HCT116 (cell line): ENCODE results near the gene CPLX4. TPM values are rescaled to one million over a fixed set of nuclear protein-coding genes. Genes with fewer than 3 reads are reported as not detected.

Experiments
- ATAC-seq: fragments of 200-7000 bp; cut with Tn5 transposase; 2 replicates; pipeline ENCODE4 v1.9.1; 2020; ENCODE audit warnings: mild to moderate bottlenecking, moderate library complexity
- BruUV-seq: library from RNA; stranded (reverse); fragments of 400-500 nt; replicated peaks from 2 replicates; lab custom pipeline; 2021; lab: Mats Ljungman, UMichigan
- CTCF ChIA-PET: fragments of 300-600 bp; sonication (Branson Sonifier 250); formaldehyde crosslinking; loops from one replicate; lab custom pipeline; 2021; ENCODE audit warnings: antibody characterized with exemption; lab: Charles Lee
- POLR2A ChIA-PET: fragments of 300-600, 350-600 bp; sonication (Branson Sonifier 250); formaldehyde crosslinking; loops from one replicate; lab custom pipeline; 2021; ENCODE audit warnings: antibody characterized with exemption; lab: Charles Lee
- RAD21 ChIA-PET, 2 experiments: fragments of 300-600 bp; sonication (Branson Sonifier 250); formaldehyde crosslinking; loops; one replicate each; lab custom pipeline; 2023; ENCODE audit warnings: low total read pairs in 2 of 2; ENCODE audit not compliant: uncharacterized antibody in 2 of 2, unreplicated experiment in 2 of 2, low non-redundant PET in 1 of 2; lab: Charles Lee
- DNase-seq: peaks from one replicate; pipeline ENCODE4 v3.0.0-alpha.2; 2010; ENCODE audit warnings: low read depth, low spot score
- H2AFZ ChIP-seq: fragments of 200-600 bp; shearing (Covaris generic), sonication (generic); 2 replicates; pipeline ENCODE4 v1.6.1; 2017; ENCODE audit warnings: low read depth, mixed run types, mixed read lengths, antibody characterized with exemption, low read length; ENCODE audit not compliant: poor library complexity, severe bottlenecking
- H3K27ac ChIP-seq: 2 replicates; pipeline ENCODE4 v1.5.1; 2012; ENCODE audit warnings: low read depth, low read length
- H3K27me3 ChIP-seq: fragments of 200-600 bp; sonication (generic); 2 replicates; pipeline ENCODE4 v1.6.1; 2016; ENCODE audit warnings: mixed run types, low read length, mixed read lengths; ENCODE audit not compliant: insufficient read depth
- H3K36me3 ChIP-seq, 2 experiments: fragments of 200-500 bp in 1 of 2; fragments of 200-600 bp in 1 of 2; sonication (Bioruptor generic) in 1 of 2; sonication (generic) in 1 of 2; 2 replicates each; pipeline versions ENCODE4 v1.5.1 to v1.6.1; 2014 to 2016; ENCODE audit warnings: low read length in 2 of 2, inconsistent platforms in 1 of 2, mixed read lengths in 1 of 2, mixed run types in 1 of 2; ENCODE audit not compliant: insufficient read depth in 2 of 2, control insufficient read depth in 1 of 2
- H3K4me1 ChIP-seq, 2 experiments: fragments of 200-600 bp in 1 of 2; sonication (generic) in 1 of 2; 2 replicates each; pipeline versions ENCODE4 v1.5.1 to v1.6.1; 2012 to 2017; ENCODE audit warnings: low read length in 2 of 2, inconsistent platforms in 1 of 2, mild to moderate bottlenecking in 1 of 2, mixed read lengths in 1 of 2, mixed run types in 1 of 2, moderate library complexity in 1 of 2; ENCODE audit not compliant: insufficient read depth in 2 of 2, control insufficient read depth in 1 of 2
- H3K4me2 ChIP-seq: fragments of 200-600 bp; sonication (generic); 2 replicates; pipeline ENCODE4 v1.6.1; 2017; ENCODE audit warnings: mixed run types, low read length, mixed read lengths
- H3K4me3 ChIP-seq, 2 experiments: fragments of 200-600 bp in 1 of 2; sonication (generic) in 1 of 2; replicated peaks in 1 of 2; 2 replicates each; pipeline ENCODE4 v1.5.1; 2011 to 2016; ENCODE audit warnings: low read length in 2 of 2, control low read depth in 1 of 2, low read depth in 1 of 2, mild to moderate bottlenecking in 1 of 2, mixed read lengths in 1 of 2, mixed run types in 1 of 2
- H3K79me2 ChIP-seq: fragments of 200-600 bp; sonication (generic); 2 replicates; pipeline ENCODE4 v1.6.1; 2017; ENCODE audit warnings: mild to moderate bottlenecking, mixed run types, low read length, moderate library complexity, mixed read lengths; ENCODE audit not compliant: insufficient read depth
- H3K9ac ChIP-seq: fragments of 200-600 bp; sonication (generic); 2 replicates; pipeline ENCODE4 v1.6.1; 2016; ENCODE audit warnings: low read length, mixed read lengths
- H3K9me2 ChIP-seq: fragments of 200-600 bp; sonication (generic), shearing (Covaris generic); 2 replicates; pipeline ENCODE4 v1.6.1; 2017; ENCODE audit warnings: mixed run types, mild to moderate bottlenecking, moderate library complexity; ENCODE audit not compliant: insufficient read depth
- H3K9me3 ChIP-seq, 2 experiments: fragments of 200-500 bp in 1 of 2; fragments of 200-600 bp in 1 of 2; sonication (Bioruptor generic) in 1 of 2; sonication (generic) in 1 of 2; 2 replicates each; pipeline ENCODE4 v1.6.1; 2014 to 2017; ENCODE audit warnings: low read length in 2 of 2, mixed read lengths in 2 of 2, inconsistent platforms in 1 of 2, low read depth in 1 of 2, mild to moderate bottlenecking in 1 of 2, mixed run types in 1 of 2, moderate library complexity in 1 of 2; ENCODE audit not compliant: control insufficient read depth in 1 of 2, insufficient read depth in 1 of 2
- H4K20me1 ChIP-seq: fragments of 200-600 bp; sonication (generic), shearing (Covaris generic); 2 replicates; pipeline ENCODE4 v1.6.1; 2017; ENCODE audit warnings: mixed run types, mild to moderate bottlenecking, moderate library complexity; ENCODE audit not compliant: insufficient read depth
- CEBPB ChIP-seq: IDR thresholded peaks from 2 replicates; pipeline ENCODE4 v1.6.1; 2012; ENCODE audit warnings: low read depth
- EZH2phosphoT487 ChIP-seq: fragments of 200-600 bp; IDR thresholded peaks from 2 replicates; pipeline ENCODE4 v1.6.1; 2018; ENCODE audit warnings: antibody characterized with exemption, borderline replicate concordance
- FOSL1 ChIP-seq: IDR thresholded peaks from 2 replicates; pipeline ENCODE4 v1.6.1; 2012; ENCODE audit warnings: low read depth
- RAD21 ChIP-seq: IDR thresholded peaks from 2 replicates; pipeline ENCODE4 v1.6.1; 2012; ENCODE audit warnings: low read depth, mild to moderate bottlenecking
- SRF ChIP-seq: IDR thresholded peaks from 2 replicates; pipeline ENCODE4 v1.6.1; 2012; ENCODE audit warnings: low read depth
- YY1 ChIP-seq: IDR thresholded peaks from 2 replicates; pipeline ENCODE4 v1.6.1; 2011; ENCODE audit warnings: low read length, low read depth, moderate library complexity, mild to moderate bottlenecking; ENCODE audit not compliant: insufficient replicate concordance; ENCODE audit errors: extremely low read depth
- intact Hi-C: fragments of 100-400 bp; cut with micrococcal nuclease; formaldehyde crosslinking; loops from 2 replicates; pipeline ENCODE4 v1.10.0; 2022
- total RNA-seq: library from RNA; stranded (reverse); gene quantifications from one replicate; pipeline ENCODE4 v1.2.1, GENCODE V29; 2021; ENCODE audit not compliant: unreplicated experiment
- TF ChIP-seq, protein P1 (sequence below), 3 experiments: fragments of 200-600 bp in 1 of 3; sonication (generic) in 1 of 3; IDR thresholded peaks in 2 of 3; conservative IDR thresholded peaks in 1 of 3; 2 replicates each; pipeline ENCODE4 v1.5.1; 2012 to 2017; ENCODE audit warnings: low read depth in 2 of 3, low read length in 2 of 3, antibody characterized with exemption in 1 of 3, borderline replicate concordance in 1 of 3, control low read depth in 1 of 3, mild to moderate bottlenecking in 1 of 3, mixed read lengths in 1 of 3, mixed run types in 1 of 3, moderate library complexity in 1 of 3; ENCODE audit not compliant: insufficient read depth in 1 of 3

CPLX4 gene
- total RNA-seq, 1 experiment from 2014 or later, result not detected

DNA sequence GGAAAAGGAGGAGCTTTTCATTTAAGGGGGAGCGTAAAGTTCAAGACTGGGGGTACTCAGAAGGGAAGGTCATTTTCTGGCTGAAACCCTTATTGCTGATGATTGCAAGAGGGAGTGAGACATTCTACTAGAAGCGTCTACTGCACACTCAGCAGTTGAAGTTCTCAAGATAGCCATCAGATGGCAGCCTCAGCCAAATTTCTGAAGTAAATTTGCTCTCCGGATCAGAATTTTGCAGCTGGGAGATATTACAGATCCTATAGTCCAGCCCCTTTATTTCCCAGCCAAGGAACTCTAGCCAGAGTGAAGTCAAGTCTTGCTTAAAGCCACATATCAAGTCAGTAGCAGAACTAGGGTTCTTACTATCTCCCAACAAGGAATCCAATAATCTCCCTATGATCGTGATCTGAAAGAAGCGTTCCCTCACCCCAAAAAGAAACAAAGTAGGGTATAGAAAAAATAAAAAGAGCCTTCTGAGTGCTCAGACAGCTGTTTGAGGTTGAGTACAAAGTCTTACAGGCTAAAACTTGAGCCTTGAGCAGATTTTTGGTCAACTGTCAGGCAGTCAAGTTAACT, 69.2 kb downstream of the CPLX4 start:
- ChIA-PET CTCF (interaction anchor here (0.7 to 4.4 kb wide), 15 partner anchors 9 to 575 kb away, joined by 3 to 154 read pairs (median 4); partner anchors contain the start of gene CPLX4), RAD21 (interaction anchor here (0.6 to 2.4 kb wide), 3 partner anchors 59 to 153 kb away, joined by 5 to 22 read pairs (median 15); no protein-coding TSS in a partner anchor), POLR2A (interaction anchor here (0.6 to 1.3 kb wide), 2 partner anchors 61 to 153 kb away, joined by 3 to 6 read pairs; no protein-coding TSS in a partner anchor)
- H3K4me2 ChIP-seq, result no peak overlapping the region
- no peak overlapping the region for H2AFZ ChIP-seq
- no peaks in the 10 kb centered on the region for H4K20me1 ChIP-seq
- H3K9ac ChIP-seq, result no peak overlapping the region
- H3K36me3 ChIP-seq, result no peaks in the 10 kb centered on the region
- no peaks in the 10 kb centered on the region for H3K9me2 ChIP-seq
- H3K9me3 ChIP-seq, result no peaks in the 10 kb centered on the region
- no peak overlapping the region for H3K27ac ChIP-seq
- H3K4me3 ChIP-seq, result no peak overlapping the region
- BruUV-seq, result no TSS peak
- peaks cover 45% of the 10 kb centered on the region for H3K27me3 ChIP-seq
- DNase-seq (peak; percentile 75), ATAC-seq (peak; percentile 94)
- no peaks in the 10 kb centered on the region for H3K79me2 ChIP-seq
- no peaks in the 10 kb centered on the region for H3K4me1 ChIP-seq
- intact Hi-C loops, result loop anchor here (1.0 to 2.0 kb wide), 3 partner anchors 59 to 574 kb away; no protein-coding TSS in a partner anchor
- no peak for TF ChIP-seq SRF
- peak; percentile 19; the same call in 1 of the 2 replicates for TF ChIP-seq CEBPB
- TF ChIP-seq, protein P1, sequence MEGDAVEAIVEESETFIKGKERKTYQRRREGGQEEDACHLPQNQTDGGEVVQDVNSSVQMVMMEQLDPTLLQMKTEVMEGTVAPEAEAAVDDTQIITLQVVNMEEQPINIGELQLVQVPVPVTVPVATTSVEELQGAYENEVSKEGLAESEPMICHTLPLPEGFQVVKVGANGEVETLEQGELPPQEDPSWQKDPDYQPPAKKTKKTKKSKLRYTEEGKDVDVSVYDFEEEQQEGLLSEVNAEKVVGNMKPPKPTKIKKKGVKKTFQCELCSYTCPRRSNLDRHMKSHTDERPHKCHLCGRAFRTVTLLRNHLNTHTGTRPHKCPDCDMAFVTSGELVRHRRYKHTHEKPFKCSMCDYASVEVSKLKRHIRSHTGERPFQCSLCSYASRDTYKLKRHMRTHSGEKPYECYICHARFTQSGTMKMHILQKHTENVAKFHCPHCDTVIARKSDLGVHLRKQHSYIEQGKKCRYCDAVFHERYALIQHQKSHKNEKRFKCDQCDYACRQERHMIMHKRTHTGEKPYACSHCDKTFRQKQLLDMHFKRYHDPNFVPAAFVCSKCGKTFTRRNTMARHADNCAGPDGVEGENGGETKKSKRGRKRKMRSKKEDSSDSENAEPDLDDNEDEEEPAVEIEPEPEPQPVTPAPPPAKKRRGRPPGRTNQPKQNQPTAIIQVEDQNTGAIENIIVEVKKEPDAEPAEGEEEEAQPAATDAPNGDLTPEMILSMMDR (IDR thresholded peaks at IDR 0.05 in 2 of 3, conservative IDR thresholded peaks at IDR 0.05 in 1 of 3; ENCODE audit: borderline replicate concordance in 1 of 3, insufficient read depth in 1 of 3, low read depth in 2 of 3, low read length in 2 of 3), result peak; percentile 72 to 81 (median 73)
- TF ChIP-seq YY1, result no peak
- no peak for TF ChIP-seq EZH2phosphoT487
- no peak for TF ChIP-seq FOSL1
- peak; percentile 74 for TF ChIP-seq RAD21
